CD4-positive, alpha-beta T cell treated with Interleukin-4 for 4 hours (primary cell): ENCODE measurements around the gene SPATA13.
"Not testable (repeated sequence)": the region's sequence is repeated elsewhere in the genome, so short reads cannot be mapped to it uniquely, and the experiment has no call there.

ENCODE experiments used
- DNase-seq: peaks from one replicate; pipeline ENCODE4 v3.0.0-alpha.2; 2020

SPATA13 gene

GRCh38 chr13:24160458-24161009, at the start of gene SPATA13:
Gene SPATA13 (plus strand): TSS chr13:24160720. CDS start chr13:24222930, 62,210 bp downstream.
- DNase-seq, result peak; percentile 86

GRCh38 chr13:24112791-24113190, 47.7 kb upstream of the SPATA13 start:
- no peak for DNase-seq

GRCh38 chr13:24115671-24116070, 44.8 kb upstream of the SPATA13 start:
- DNase-seq, result no peak

- DNase-seq, result no peak
Measured at GRCh38 chr13:24116131-24116530, 44.4 kb upstream of the SPATA13 start.

- no peak for DNase-seq
Measured at GRCh38 chr13:24118576-24118975, 41.9 kb upstream of the SPATA13 start.

- no peak for DNase-seq
Measured at GRCh38 chr13:24119626-24120508, 40.7 kb upstream of the SPATA13 start.

- not testable (repeated sequence) for DNase-seq
Measured at GRCh38 chr13:24122045-24122444, 38.5 kb upstream of the SPATA13 start.

GRCh38 chr13:24122569-24122968, 38.0 kb upstream of the SPATA13 start:
- no peak for DNase-seq

- DNase-seq, result no peak
Measured at GRCh38 chr13:24123761-24124160, 36.8 kb upstream of the SPATA13 start.

GRCh38 chr13:24124789-24125476, 35.6 kb upstream of the SPATA13 start:
- DNase-seq, result no peak

- DNase-seq, result no peak
Measured at GRCh38 chr13:24127116-24127631, 33.3 kb upstream of the SPATA13 start.

GRCh38 chr13:24128112-24128511, 32.4 kb upstream of the SPATA13 start:
- no peak for DNase-seq

- DNase-seq, result no peak
Measured at GRCh38 chr13:24128962-24129361, 31.6 kb upstream of the SPATA13 start.

- no peak for DNase-seq
Measured at GRCh38 chr13:24129914-24130774, 30.4 kb upstream of the SPATA13 start.

- no peak for DNase-seq
Measured at GRCh38 chr13:24131749-24132148, 28.8 kb upstream of the SPATA13 start.

- no peak for DNase-seq
Measured at GRCh38 chr13:24133021-24133795, 27.3 kb upstream of the SPATA13 start.

- DNase-seq, result no peak
Measured at GRCh38 chr13:24134231-24134630, 26.3 kb upstream of the SPATA13 start.

GRCh38 chr13:24134757-24135156, 25.8 kb upstream of the SPATA13 start:
- DNase-seq, result no peak

- DNase-seq, result no peak
Measured at GRCh38 chr13:24135674-24136300, 24.7 kb upstream of the SPATA13 start.

GRCh38 chr13:24138911-24139310, 21.6 kb upstream of the SPATA13 start:
- no peak for DNase-seq

- DNase-seq, result no peak
Measured at GRCh38 chr13:24141333-24141910, 19.1 kb upstream of the SPATA13 start.
